Gastroesophageal sphincter (tissue), 4 donors: ENCODE data around the gene ZBTB12. TPM values are rescaled to one million over a fixed set of nuclear protein-coding genes. Genes with fewer than 3 reads are reported as not detected.

Experiments used
- ATAC-seq: fragments of 150-250 bp; one replicate; pipeline ENCODE4 v1.9.1; 2016; ENCODE audit warnings: mild to moderate bottlenecking, moderate library complexity
- H3K27ac ChIP-seq, 4 donors: fragments of 200-600 bp; sonication (generic) in 3 of 4; 1 replicate in 3 of 4; 2 replicates in 1 of 4; pipeline ENCODE4 v1.5.1; 2016 to 2019
- H3K27me3 ChIP-seq: fragments of 200-600 bp; sonication (generic); one replicate; pipeline ENCODE4 v1.5.1; 2019
- H3K36me3 ChIP-seq, 2 donors: fragments of 200-600 bp; sonication (generic); one replicate each; pipeline ENCODE4 v1.5.1; 2019; ENCODE audit warnings: control low read depth in 1 of 2
- H3K4me1 ChIP-seq, 3 donors: fragments of 200-600 bp; sonication (generic); 1 replicate in 2 of 3; 2 replicates in 1 of 3; pipeline ENCODE4 v1.5.1; 2016 to 2019; ENCODE audit warnings: control low read depth in 2 of 3
- H3K4me3 ChIP-seq, 2 donors: fragments of 200-600 bp; sonication (generic); one replicate each; pipeline ENCODE4 v1.5.1; 2019; ENCODE audit warnings: mild to moderate bottlenecking in 1 of 2, moderate library complexity in 1 of 2
- H3K9me3 ChIP-seq, 3 donors: fragments of 200-600 bp; sonication (generic); one replicate each; pipeline ENCODE4 v1.5.1; 2017 to 2019; ENCODE audit warnings: control low read depth in 2 of 3
- EP300 ChIP-seq: sonication (generic); formaldehyde crosslinking; IDR thresholded peaks from one replicate; pipeline ENCODE4 v1.6.1; 2017; ENCODE audit warnings: antibody characterized with exemption, mild to moderate bottlenecking
- POLR2A ChIP-seq, 2 donors: fragments of 450-650 bp; IDR thresholded peaks; one replicate each; pipeline ENCODE4 v1.6.1; 2017; ENCODE audit warnings: antibody characterized with exemption in 2 of 2, mild to moderate bottlenecking in 2 of 2, moderate library complexity in 1 of 2
- POLR2AphosphoS5 ChIP-seq: sonication (generic); formaldehyde crosslinking; IDR thresholded peaks from one replicate; pipeline ENCODE4 v1.6.1; 2017; ENCODE audit warnings: antibody characterized with exemption
- WGBS, 2 donors: methylation state at CpG; one replicate each; pipeline ENCODE4 v1.1.5; 2018; ENCODE audit warnings: low coverage in 1 of 2; 5-methylcytosine and 5-hydroxymethylcytosine counted together
- total RNA-seq, 4 donors: library from RNA; depleted of rRNA; stranded (reverse); fragments of >200 nt; gene quantifications; one replicate each; pipeline ENCODE4 v1.1.0, GENCODE V29; 2016
- TF ChIP-seq, protein P1 (sequence below), 4 experiments: fragments of 200-600 bp in 2 of 4; fragments of 450-650 bp in 2 of 4; sonication (generic) in 1 of 4; IDR thresholded peaks; one replicate each; pipeline ENCODE4 v1.5.1; 2017 to 2019; ENCODE audit warnings: antibody characterized with exemption in 4 of 4, mild to moderate bottlenecking in 2 of 4, moderate library complexity in 2 of 4

ZBTB12 gene
- total RNA-seq, 4 donors from 2014 or later: 0.40 to 2.0 (median 0.86) TPM

DNA sequence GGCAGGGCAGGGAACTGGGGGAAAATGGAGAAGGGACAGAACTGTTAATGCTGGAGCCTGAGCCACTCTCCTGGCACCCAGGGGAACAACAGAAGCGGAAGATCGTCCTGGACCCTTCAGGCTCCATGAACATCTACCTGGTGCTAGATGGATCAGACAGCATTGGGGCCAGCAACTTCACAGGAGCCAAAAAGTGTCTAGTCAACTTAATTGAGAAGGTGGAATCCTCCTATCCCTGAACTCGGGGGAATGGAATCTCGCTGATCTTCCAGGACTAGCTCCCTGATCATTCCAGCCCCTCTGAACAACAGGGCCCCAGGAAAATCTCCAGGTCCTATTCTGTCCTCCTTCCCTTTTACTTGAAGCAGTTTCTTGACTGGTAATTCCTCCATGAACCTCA is 46.0 kb upstream of the ZBTB12 start:
- Histone ChIP-seq H3K4me1 (peaks cover 0 to 32% (median 10%) of the 10 kb centered on the region in 3 donors), H3K27me3 (no peaks in the 10 kb centered on the region), H3K9me3 (no peaks in the 10 kb centered on the region), H3K4me3 (no peak overlapping the region), H3K36me3 (peaks cover 0 to 23% of the 10 kb centered on the region in 2 donors), H3K27ac (peak overlapping the region in 1 of 4 donors; percentile 1)
- TF ChIP-seq, protein P1, sequence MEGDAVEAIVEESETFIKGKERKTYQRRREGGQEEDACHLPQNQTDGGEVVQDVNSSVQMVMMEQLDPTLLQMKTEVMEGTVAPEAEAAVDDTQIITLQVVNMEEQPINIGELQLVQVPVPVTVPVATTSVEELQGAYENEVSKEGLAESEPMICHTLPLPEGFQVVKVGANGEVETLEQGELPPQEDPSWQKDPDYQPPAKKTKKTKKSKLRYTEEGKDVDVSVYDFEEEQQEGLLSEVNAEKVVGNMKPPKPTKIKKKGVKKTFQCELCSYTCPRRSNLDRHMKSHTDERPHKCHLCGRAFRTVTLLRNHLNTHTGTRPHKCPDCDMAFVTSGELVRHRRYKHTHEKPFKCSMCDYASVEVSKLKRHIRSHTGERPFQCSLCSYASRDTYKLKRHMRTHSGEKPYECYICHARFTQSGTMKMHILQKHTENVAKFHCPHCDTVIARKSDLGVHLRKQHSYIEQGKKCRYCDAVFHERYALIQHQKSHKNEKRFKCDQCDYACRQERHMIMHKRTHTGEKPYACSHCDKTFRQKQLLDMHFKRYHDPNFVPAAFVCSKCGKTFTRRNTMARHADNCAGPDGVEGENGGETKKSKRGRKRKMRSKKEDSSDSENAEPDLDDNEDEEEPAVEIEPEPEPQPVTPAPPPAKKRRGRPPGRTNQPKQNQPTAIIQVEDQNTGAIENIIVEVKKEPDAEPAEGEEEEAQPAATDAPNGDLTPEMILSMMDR (IDR thresholded peaks at IDR 0.05): no peak
- TF ChIP-seq POLR2AphosphoS5: no peak
- TF ChIP-seq EP300: no peak
- no peak for TF ChIP-seq POLR2A (IDR thresholded peaks at IDR 0.05)
- WGBS, 2 donors: 77 to 85% methylated on average over 4 of the region's 4 CpGs
- ATAC-seq: no peak

DNA sequence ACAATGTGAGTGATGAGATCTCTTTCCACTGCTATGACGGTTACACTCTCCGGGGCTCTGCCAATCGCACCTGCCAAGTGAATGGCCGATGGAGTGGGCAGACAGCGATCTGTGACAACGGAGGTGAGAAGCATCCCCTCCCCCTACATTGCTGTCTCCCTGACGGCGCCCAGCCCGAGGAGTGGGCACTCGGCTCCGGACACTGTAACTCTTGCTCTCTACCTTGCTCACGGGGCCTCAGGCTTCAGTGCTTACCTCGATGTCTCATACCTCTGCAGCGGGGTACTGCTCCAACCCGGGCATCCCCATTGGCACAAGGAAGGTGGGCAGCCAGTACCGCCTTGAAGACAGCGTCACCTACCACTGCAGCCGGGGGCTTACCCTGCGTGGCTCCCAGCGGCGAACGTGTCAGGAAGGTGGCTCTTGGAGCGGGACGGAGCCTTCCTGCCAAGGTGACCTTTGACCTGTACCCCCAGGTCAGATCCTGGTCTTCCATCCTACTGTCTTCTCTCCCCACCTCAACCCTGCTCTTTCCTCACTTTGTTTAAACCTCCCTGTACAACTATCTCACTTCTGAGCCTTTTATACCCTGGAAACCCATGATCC is 45.3 kb upstream of the ZBTB12 start:
- 72% methylated on average over 10 of the region's 24 CpGs; no CpG with 5 or more reads in 1 of the 2 donors for WGBS, 2 donors
- no peak for TF ChIP-seq POLR2A (IDR thresholded peaks at IDR 0.05)
- no peak for TF ChIP-seq POLR2AphosphoS5
- TF ChIP-seq, protein P1 (IDR thresholded peaks at IDR 0.05): no peak
- no peak for TF ChIP-seq EP300
- H3K27me3 ChIP-seq: no peaks in the 10 kb centered on the region
- H3K4me1 ChIP-seq: peaks cover 0 to 25% (median 10%) of the 10 kb centered on the region in 3 donors
- no peak overlapping the region for H3K4me3 ChIP-seq
- H3K9me3 ChIP-seq: no peaks in the 10 kb centered on the region
- ATAC-seq: no peak
- peaks cover 0 to 16% of the 10 kb centered on the region in 2 donors for H3K36me3 ChIP-seq
- H3K27ac ChIP-seq: no peak overlapping the region

DNA sequence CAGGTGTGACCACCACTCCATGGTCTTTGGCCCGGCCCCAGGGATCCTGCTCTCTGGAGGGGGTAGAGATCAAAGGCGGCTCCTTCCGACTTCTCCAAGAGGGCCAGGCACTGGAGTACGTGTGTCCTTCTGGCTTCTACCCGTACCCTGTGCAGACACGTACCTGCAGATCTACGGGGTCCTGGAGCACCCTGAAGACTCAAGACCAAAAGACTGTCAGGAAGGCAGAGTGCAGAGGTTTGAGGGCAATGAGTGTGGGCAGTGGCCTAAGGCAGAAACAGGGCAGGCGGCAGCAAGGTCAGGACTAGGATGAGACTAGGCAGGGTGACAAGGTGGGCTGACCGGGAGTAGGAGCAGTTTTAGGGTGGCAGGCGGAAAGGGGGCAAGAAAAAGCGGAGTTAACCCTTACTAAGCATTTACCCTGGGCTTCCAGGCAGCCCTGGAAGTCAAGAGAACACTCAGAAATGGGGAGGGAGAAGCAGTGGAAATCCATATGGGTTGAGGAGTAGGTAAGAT is 44.5 kb upstream of the ZBTB12 start:
- TF ChIP-seq POLR2A (IDR thresholded peaks at IDR 0.05) (no peak), POLR2AphosphoS5 (no peak), EP300 (no peak)
- TF ChIP-seq, protein P1 (IDR thresholded peaks at IDR 0.05): no peak
- no peaks in the 10 kb centered on the region for H3K9me3 ChIP-seq
- H3K4me1 ChIP-seq: peaks cover 0 to 23% (median 10%) of the 10 kb centered on the region in 3 donors
- H3K27ac ChIP-seq: peak overlapping the region in 3 of 4 donors; percentile 77 to 86 (median 84)
- H3K27me3 ChIP-seq: no peaks in the 10 kb centered on the region
- peak overlapping the region in 1 of 2 donors; percentile 32 for H3K4me3 ChIP-seq
- no peak for ATAC-seq
- 0 to 74% methylated on average over 1 to 5 of the region's 11 CpGs for WGBS, 2 donors
- H3K36me3 ChIP-seq: peaks cover 0 to 9% of the 10 kb centered on the region in 2 donors

DNA sequence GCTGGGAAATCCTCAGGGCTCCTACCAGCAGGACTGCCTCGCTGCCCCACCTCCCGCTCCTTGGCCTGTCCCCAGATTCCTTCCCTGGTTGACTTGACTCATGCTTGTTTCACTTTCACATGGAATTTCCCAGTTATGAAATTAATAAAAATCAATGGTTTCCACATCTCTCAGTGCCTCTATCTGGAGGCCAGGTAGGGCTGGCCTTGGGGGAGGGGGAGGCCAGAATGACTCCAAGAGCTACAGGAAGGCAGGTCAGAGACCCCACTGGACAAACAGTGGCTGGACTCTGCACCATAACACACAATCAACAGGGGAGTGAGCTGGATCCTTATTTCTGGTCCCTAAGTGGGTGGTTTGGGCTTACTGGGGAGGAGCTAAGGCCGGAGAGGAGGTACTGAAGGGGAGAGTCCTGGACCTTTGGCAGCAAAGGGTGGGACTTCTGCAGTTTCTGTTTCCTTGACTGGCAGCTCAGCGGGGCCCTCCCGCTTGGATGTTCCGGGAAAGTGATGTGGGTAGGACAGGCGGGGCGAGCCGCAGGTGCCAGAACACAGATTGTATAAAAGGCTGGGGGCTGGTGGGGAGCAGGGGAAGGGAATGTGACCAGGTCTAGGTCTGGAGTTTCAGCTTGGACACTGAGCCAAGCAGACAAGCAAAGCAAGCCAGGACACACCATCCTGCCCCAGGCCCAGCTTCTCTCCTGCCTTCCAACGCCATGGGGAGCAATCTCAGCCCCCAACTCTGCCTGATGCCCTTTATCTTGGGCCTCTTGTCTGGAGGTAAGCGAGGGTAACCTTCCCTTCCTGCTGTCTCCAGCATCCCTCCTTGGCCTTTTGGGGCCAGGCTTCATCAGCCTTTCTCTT is 43.9 kb upstream of the ZBTB12 start, which contains the start of gene CFB:
TSS of gene CFB (plus strand) at position 589 of the 863 bp plus-strand sequence. CDS start at position 716, 127 bp downstream.
- Histone ChIP-seq H3K27me3 (no peaks in the 10 kb centered on the region), H3K36me3 (peaks cover 0 to 2% of the 10 kb centered on the region in 2 donors), H3K4me1 (peaks cover 0 to 23% (median 10%) of the 10 kb centered on the region in 3 donors), H3K9me3 (no peaks in the 10 kb centered on the region), H3K4me3 (peak within 1 kb of the TSS in 1 of 2 donors; percentile 32), H3K27ac (peak within 1 kb of the TSS; percentile 50 to 86 (median 80))
- ATAC-seq: peak; percentile 89
- TF ChIP-seq, protein P1 (IDR thresholded peaks at IDR 0.05): no peak
- TF ChIP-seq POLR2AphosphoS5: peak; percentile 46
- TF ChIP-seq EP300: no peak
- no peak for TF ChIP-seq POLR2A (IDR thresholded peaks at IDR 0.05)
- WGBS, 2 donors: 24 to 36% methylated on average over 3 to 11 of the region's 11 CpGs
